DMS53 (cell line): Measurements from ENCODE around the gene CCDC27.
"Not testable (repeated sequence)": the region's sequence is repeated elsewhere in the genome, so short reads cannot be mapped to it uniquely, and the experiment has no call there.

Experiments
- DNase-seq: peaks from one replicate; lab custom pipeline; 2025; lab: John Stamatoyannopoulos, UW

The CCDC27 gene

DNA sequence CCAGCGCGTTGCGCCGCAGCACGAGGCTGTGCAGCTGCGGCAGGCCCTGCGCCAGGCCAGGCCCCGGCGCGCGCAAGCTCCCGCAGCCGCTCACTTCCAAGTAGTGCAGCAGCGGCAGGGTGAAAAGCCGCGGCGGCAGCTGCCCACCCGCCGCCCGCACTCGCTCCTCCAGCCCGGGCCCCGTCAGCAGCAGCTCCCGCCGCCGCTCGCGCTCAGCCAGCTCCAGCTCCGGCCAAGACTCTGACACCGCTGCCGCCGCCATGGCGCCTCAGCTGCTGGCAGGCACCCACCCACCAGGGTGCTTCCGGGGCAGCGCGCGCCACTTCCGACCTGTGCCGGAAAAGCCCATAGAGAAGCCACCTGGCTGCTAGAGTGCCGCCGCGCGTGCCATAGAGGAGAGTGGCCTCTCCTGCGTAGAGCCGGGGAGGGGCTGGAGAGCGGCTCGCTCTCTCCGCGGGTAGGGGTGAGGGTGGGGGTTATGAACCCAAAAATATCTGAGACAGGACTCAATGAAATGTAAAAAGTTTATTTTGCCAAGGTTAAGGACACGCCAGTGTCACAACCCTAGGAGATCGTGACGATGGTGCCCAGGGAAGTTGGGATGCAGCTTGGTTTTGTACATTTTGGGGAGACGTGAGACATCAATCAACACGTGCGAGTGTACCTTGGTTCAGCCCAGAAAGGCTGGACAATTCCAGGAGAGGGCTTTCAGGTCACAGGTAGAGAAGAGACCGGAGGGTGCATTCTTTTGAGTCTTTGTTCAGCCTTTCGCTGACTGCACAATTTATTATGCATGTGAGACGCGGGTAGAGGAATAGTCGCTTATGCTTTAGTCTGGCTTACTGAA, 44.2 kb downstream of the CCDC27 start, which contains the start of gene LRRC47:
Gene LRRC47, minus strand, starts transcription at position 284 of the 847 bp plus-strand sequence. Its CDS starts 22 bp downstream, at position 262.
- DNase-seq = peak; percentile 97

- DNase-seq = peak; percentile 66
These were observed 47.9 kb downstream of the CCDC27 start for GRCh38 chr1:3799976-3800685.

- not testable (repeated sequence) for DNase-seq
These were observed 48.5 kb downstream of the CCDC27 start for GRCh38 chr1:3800795-3801194.

- DNase-seq = no peak
These were observed 51.8 kb downstream of the CCDC27 start for GRCh38 chr1:3803905-3804626.

DNA sequence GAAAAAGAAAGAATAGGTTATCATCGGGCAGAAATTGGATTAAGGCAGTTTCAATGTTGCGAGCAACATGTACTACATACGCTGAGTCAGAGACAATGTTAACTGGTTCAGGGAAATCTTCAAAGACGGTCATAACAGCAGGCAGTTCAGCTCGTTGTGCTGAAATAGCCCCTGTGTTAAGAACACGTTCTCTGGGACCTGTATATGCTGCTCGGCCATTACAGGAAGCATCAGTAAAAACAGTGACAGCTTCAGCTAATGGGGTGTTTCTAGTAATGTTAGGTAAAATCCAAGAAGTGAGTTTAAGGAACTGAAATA, 52.3 kb downstream of the CCDC27 start:
- DNase-seq = not testable (repeated sequence)

DNA sequence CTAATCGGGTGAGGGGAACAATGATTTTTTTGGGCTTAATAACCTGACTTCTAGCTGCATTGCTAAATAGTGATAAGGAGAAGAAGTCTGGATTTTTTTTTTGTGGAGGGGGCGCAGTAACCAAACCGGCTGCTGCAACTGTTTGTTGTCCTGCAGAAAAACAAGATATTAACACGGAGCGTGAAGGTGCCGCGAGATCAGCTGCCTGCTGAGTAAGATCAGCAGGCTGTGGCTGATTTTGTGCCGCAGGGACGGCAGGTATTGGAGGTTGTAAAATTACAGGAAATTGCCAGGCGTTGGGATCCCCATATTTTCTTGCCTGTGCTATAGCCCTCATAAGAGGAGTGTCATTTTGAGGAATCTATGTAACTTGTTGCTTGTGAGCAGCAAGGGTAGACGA, 52.8 kb downstream of the CCDC27 start:
- DNase-seq = no peak

GRCh38 chr1:3807769-3808168, 55.5 kb downstream of the CCDC27 start:
- DNase-seq = no peak

DNA sequence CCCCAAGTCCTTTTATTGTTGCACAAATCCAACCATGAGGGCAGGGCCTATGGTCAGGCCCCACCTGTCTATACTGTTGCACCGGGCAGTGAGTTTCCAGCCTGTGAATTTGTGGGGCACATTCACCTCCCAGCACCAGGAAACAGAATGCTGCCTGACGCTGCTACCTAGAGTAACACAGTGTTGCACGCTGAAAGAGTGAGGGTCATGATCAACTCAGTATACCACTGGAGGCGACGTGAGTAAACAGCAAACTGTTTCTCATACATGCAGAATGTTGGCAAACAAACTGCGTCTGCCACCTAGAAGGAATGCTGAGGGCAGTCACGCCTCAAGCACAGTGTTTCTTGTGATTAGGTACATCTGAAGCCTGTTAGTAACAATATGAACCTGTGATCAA, 57.4 kb downstream of the CCDC27 start:
- no peak for DNase-seq

DNA sequence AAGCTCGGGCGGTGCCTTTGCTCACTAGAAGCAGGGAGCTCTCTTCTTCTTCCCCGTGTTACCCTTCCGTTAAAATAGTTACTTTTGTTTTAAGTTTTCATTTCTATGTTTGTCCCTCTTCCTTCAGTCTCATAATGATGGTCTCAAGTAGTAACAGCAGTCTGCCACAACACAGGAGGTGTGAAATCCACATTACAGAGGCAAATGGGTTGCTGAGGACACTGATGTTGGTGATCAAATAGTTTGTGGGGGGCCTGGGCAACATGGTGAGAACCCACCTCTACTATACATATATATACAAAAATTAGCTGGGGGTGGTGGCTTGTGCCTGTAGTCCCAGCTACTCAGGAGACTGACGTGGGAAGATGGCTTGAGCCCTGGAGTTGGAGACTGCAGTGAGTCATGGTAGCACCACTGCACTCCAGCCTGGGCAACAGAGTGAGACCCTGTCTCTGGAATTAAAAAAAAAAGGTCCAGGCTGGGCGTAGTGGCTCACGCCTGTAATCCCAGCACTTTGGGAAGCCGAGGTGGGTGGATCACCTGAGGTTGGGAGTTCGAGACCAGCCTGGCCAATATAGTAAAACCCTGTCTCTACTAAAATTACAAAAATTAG, 58.0 kb downstream of the CCDC27 start:
- not testable (repeated sequence) for DNase-seq

DNA sequence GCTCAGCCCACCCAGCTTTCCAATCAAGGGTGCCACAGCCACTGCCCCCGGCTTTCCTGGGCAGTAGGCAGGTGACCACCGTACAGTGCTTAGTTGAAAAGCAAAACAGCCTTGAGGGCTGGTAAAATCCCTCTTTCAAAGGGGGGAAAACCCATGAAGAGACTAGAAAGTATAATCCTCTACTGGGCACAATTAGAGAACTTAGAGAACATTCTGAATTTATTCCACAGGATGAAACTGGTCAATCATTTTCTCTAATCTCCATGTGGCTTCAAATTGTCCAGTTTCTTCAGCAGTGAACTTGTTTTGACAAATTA, 59.3 kb downstream of the CCDC27 start:
- DNase-seq = no peak

DNA sequence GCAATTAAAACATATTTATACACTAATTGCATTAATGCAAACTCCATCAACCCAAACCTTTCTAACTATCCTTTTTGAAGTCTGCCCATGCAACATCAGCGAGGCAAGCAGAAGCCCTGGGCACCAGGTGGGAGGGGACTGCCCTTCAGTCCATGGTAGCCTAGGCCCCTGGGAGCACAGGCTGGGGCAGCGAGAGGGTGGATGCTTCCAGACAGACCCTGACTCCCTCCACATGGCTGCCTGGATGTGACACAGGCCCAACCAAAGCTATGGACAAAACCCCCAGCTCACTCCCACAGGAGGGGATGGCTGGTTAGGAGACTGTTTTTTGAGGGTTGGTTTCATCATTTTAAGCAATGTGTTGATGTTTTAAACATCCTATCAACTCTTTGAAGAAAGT, 61.8 kb downstream of the CCDC27 start:
- no peak for DNase-seq

- no peak for DNase-seq
These were observed 62.7 kb downstream of the CCDC27 start for GRCh38 chr1:3814771-3815561.

- DNase-seq = no peak
These were observed 64.3 kb downstream of the CCDC27 start for GRCh38 chr1:3816331-3817137.

DNA sequence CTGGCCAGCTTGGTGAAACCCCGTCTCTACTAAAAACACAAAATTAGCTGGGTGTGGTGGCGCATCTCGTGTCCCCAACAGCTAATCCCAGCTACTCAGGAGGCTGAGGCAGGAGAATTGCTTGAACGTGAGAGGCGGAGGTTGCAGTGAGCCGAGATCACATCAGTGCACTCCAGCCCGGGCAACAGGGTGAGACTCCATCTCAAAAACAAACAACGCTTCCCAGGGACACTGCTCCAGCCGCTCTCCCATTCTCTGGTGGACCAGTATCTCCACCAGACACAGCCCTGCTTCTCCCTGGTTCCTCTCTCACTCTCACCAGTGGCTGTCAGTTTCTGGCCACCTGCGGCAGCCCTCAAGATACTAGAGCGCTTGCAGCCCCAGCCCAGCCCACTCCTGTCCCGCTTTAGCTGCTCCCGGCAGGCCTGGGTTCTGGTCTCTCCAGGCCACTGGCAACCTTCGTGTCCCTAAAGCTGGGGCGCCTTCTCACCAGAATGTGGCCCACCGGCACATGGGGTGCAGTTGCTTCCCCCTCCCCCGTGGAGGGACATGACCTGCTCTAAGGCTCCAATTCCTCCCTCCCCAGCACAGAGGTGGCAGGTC, 65.0 kb downstream of the CCDC27 start:
- no peak for DNase-seq

- DNase-seq = no peak
These were observed 65.8 kb downstream of the CCDC27 start for GRCh38 chr1:3817821-3818597.

DNA sequence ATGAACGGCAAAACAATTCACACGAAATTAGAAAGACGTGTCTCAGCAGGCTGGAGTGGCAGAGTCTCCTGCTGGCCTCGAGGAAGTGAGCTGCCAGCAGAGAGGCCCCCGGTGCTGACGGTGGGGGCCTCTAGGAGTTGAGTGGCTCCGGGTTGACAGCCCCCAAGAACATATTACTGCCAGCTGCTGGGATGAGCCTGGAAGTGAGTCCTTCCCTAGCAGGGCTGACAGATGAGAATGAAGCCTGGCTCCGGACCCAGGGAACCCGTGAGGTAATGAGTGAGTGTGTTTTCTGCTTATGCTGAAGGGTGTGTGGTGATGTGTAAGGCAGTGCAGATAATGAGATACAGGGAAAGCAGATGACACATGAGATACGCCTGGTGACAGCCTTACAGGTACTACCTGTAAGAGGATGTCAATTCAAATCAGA, 67.5 kb downstream of the CCDC27 start:
- DNase-seq = no peak

GRCh38 chr1:3820316-3820715, 68.1 kb downstream of the CCDC27 start:
- no peak for DNase-seq

GRCh38 chr1:3821004-3821403, 68.8 kb downstream of the CCDC27 start:
- DNase-seq = no peak
